HG02763 (cell line): ENCODE results near the gene DAGLA.

Source experiments
- ATAC-seq: cut with Tn5 transposase; IDR thresholded peaks from one replicate; pipeline ENCODE4 v1.9.1; 2021; ENCODE audit warnings: mild to moderate bottlenecking, moderate library complexity; ENCODE audit not compliant: unreplicated experiment

The DAGLA gene

GRCh38 chr11:61688365-61689163 lies 8.4 kb downstream of the DAGLA start:
- ATAC-seq = no peak

GRCh38 chr11:61689164-61689496 lies 8.9 kb downstream of the DAGLA start:
- ATAC-seq = no peak

GRCh38 chr11:61690706-61691379 lies 10.7 kb downstream of the DAGLA start:
- no peak for ATAC-seq

- no peak for ATAC-seq
Observed at GRCh38 chr11:61691380-61692156, 11.4 kb downstream of the DAGLA start.

GRCh38 chr11:61693922-61694601 lies 13.9 kb downstream of the DAGLA start:
- no peak for ATAC-seq

- no peak for ATAC-seq
Observed at GRCh38 chr11:61694602-61694939, 14.4 kb downstream of the DAGLA start.

- no peak for ATAC-seq
Observed at GRCh38 chr11:61694946-61695706, 14.9 kb downstream of the DAGLA start.

- no peak for ATAC-seq
Observed at GRCh38 chr11:61695917-61696316, 15.7 kb downstream of the DAGLA start.

GRCh38 chr11:61696602-61697001 lies 16.4 kb downstream of the DAGLA start:
- ATAC-seq = no peak

- no peak for ATAC-seq
Observed at GRCh38 chr11:61697078-61697502, 16.9 kb downstream of the DAGLA start.

GRCh38 chr11:61697764-61698163 lies 17.6 kb downstream of the DAGLA start:
- no peak for ATAC-seq

- no peak for ATAC-seq
Observed at GRCh38 chr11:61698173-61698948, 18.2 kb downstream of the DAGLA start.

GRCh38 chr11:61699737-61700160 lies 19.6 kb downstream of the DAGLA start:
- no peak for ATAC-seq

GRCh38 chr11:61700212-61700611 lies 20.0 kb downstream of the DAGLA start:
- no peak for ATAC-seq

- ATAC-seq = no peak
Observed at GRCh38 chr11:61700720-61701119, 20.5 kb downstream of the DAGLA start.

GRCh38 chr11:61701242-61701886 lies 21.2 kb downstream of the DAGLA start:
- no peak for ATAC-seq

GRCh38 chr11:61702701-61703312 lies 22.6 kb downstream of the DAGLA start:
- ATAC-seq = no peak

GRCh38 chr11:61704838-61705237 lies 24.6 kb downstream of the DAGLA start:
- ATAC-seq = no peak
